Lower leg skin (tissue), 3 donors: ENCODE data around the gene RAMAC.

Experiments
- CTCF ChIP-seq, 3 donors: fragments of 450-650 bp; IDR thresholded peaks; one replicate each; pipeline ENCODE4 v1.5.1; 2016; ENCODE audit warnings: antibody characterized with exemption in 3 of 3, mild to moderate bottlenecking in 3 of 3, moderate library complexity in 2 of 3
- POLR2A ChIP-seq, 2 donors: fragments of 450-650 bp; IDR thresholded peaks; one replicate each; pipeline ENCODE4 v1.6.1; 2016 to 2017; ENCODE audit warnings: antibody characterized with exemption in 2 of 2, mild to moderate bottlenecking in 1 of 2, moderate library complexity in 1 of 2

GRCh38 chr15:83039206-83039605, 53.2 kb downstream of the RAMAC start:
- TF ChIP-seq POLR2A (IDR thresholded peaks at IDR 0.05) = no peak
- no peak for TF ChIP-seq CTCF (IDR thresholded peaks at IDR 0.05)
